GM18520 (cell line): ENCODE results near the gene CREG2.

Experiments used
- ATAC-seq: cut with Tn5 transposase; IDR thresholded peaks from one replicate; pipeline ENCODE4 v1.9.1; 2021; ENCODE audit not compliant: unreplicated experiment

Gene CREG2

GRCh38 chr2:101310090-101310833 lies 77.0 kb downstream of the CREG2 start:
- ATAC-seq, result no peak

GRCh38 chr2:101308432-101309210 lies 78.7 kb downstream of the CREG2 start, which contains the start of gene RNF149:
Gene RNF149 (minus strand): TSS chr2:101308701. CDS start chr2:101308588, 113 bp downstream.
- peak; percentile 41 for ATAC-seq

GRCh38 chr2:101307950-101308431 lies 79.3 kb downstream of the CREG2 start:
- ATAC-seq, result peak; percentile 4

- ATAC-seq, result no peak
These were observed 79.8 kb downstream of the CREG2 start for GRCh38 chr2:101307503-101307902.

GRCh38 chr2:101306410-101306809 lies 80.9 kb downstream of the CREG2 start:
- no peak for ATAC-seq

GRCh38 chr2:101305492-101306078 lies 81.7 kb downstream of the CREG2 start:
- ATAC-seq, result no peak

GRCh38 chr2:101305035-101305434 lies 82.3 kb downstream of the CREG2 start:
- ATAC-seq, result no peak

- ATAC-seq, result no peak
These were observed 83.6 kb downstream of the CREG2 start for GRCh38 chr2:101303688-101304087.

- ATAC-seq, result no peak
These were observed 85.3 kb downstream of the CREG2 start for GRCh38 chr2:101302016-101302415.

GRCh38 chr2:101300836-101301235 lies 86.5 kb downstream of the CREG2 start:
- no peak for ATAC-seq

- ATAC-seq, result no peak
These were observed 87.1 kb downstream of the CREG2 start for GRCh38 chr2:101300164-101300563.

GRCh38 chr2:101299604-101300003 lies 87.7 kb downstream of the CREG2 start:
- ATAC-seq, result no peak

- ATAC-seq, result no peak
These were observed 89.9 kb downstream of the CREG2 start for GRCh38 chr2:101297383-101297782.

GRCh38 chr2:101296371-101296770 lies 90.9 kb downstream of the CREG2 start:
- no peak for ATAC-seq

GRCh38 chr2:101295895-101296294 lies 91.4 kb downstream of the CREG2 start:
- no peak for ATAC-seq
